ENCODE measurements around the gene PLET1.

DNA sequence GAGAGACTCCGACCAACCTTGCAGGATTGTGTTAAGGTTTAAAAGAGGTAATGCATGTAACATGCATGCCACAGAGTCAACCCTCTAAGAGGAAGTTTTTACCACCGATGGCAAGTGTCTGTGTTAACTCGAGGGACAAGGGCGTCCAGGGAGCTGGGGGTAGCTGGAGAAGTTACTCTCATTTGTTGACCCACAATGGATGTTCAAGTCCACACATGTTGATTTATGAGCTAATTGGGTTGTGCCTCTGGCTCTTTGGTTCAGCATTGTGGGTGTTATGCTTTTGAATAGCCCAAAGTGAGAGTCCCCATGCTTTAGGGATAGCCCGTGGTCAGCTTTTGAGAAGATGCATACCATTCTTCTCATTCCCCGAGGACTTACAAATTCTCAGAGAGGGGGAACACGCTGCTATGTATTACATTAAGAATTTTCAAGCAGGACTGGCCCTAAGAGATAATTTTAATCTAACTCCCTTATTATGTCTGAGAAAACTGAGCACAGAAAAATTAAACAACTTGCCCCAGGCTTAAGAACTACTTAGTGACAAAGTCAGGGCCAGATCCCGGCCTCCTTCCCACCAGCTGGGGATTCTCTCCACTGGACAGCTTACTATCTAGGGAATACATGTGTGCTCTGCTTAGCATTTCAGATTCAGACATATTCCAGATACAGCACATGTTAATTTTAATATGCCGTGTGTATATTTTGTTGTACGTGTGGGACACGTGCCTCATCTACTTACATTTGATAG, 5.2 kb upstream of the PLET1 start:
- TF ChIP-seq TCF12 (IDR thresholded peaks at IDR 0.05; ENCODE audit: low read depth) = no peak
- TF ChIP-seq, protein P1, sequence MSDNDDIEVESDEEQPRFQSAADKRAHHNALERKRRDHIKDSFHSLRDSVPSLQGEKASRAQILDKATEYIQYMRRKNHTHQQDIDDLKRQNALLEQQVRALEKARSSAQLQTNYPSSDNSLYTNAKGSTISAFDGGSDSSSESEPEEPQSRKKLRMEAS (IDR thresholded peaks at IDR 0.05) = no peak
- TF ChIP-seq RAD21 (IDR thresholded peaks at IDR 0.05; ENCODE audit: low read depth) = no peak
- no peak for TF ChIP-seq TAF1 (IDR thresholded peaks at IDR 0.05; ENCODE audit: low read depth)
- no peak for TF ChIP-seq YY1 (IDR thresholded peaks at IDR 0.05; ENCODE audit: low read depth)
- TF ChIP-seq, protein P2, sequence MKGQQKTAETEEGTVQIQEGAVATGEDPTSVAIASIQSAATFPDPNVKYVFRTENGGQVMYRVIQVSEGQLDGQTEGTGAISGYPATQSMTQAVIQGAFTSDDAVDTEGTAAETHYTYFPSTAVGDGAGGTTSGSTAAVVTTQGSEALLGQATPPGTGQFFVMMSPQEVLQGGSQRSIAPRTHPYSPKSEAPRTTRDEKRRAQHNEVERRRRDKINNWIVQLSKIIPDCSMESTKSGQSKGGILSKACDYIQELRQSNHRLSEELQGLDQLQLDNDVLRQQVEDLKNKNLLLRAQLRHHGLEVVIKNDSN (IDR thresholded peaks at IDR 0.05) = no peak
- TF ChIP-seq, protein P3, sequence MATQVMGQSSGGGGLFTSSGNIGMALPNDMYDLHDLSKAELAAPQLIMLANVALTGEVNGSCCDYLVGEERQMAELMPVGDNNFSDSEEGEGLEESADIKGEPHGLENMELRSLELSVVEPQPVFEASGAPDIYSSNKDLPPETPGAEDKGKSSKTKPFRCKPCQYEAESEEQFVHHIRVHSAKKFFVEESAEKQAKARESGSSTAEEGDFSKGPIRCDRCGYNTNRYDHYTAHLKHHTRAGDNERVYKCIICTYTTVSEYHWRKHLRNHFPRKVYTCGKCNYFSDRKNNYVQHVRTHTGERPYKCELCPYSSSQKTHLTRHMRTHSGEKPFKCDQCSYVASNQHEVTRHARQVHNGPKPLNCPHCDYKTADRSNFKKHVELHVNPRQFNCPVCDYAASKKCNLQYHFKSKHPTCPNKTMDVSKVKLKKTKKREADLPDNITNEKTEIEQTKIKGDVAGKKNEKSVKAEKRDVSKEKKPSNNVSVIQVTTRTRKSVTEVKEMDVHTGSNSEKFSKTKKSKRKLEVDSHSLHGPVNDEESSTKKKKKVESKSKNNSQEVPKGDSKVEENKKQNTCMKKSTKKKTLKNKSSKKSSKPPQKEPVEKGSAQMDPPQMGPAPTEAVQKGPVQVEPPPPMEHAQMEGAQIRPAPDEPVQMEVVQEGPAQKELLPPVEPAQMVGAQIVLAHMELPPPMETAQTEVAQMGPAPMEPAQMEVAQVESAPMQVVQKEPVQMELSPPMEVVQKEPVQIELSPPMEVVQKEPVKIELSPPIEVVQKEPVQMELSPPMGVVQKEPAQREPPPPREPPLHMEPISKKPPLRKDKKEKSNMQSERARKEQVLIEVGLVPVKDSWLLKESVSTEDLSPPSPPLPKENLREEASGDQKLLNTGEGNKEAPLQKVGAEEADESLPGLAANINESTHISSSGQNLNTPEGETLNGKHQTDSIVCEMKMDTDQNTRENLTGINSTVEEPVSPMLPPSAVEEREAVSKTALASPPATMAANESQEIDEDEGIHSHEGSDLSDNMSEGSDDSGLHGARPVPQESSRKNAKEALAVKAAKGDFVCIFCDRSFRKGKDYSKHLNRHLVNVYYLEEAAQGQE (IDR thresholded peaks at IDR 0.05; ENCODE audit: low read depth) = no peak
- TF ChIP-seq NFIC (IDR thresholded peaks at IDR 0.05) = no peak
- no peak for TF ChIP-seq TEAD4 (IDR thresholded peaks at IDR 0.05)
- no peak for TF ChIP-seq CREB1 (IDR thresholded peaks at IDR 0.05; ENCODE audit: low read depth)
- no peak for TF ChIP-seq EP300 (IDR thresholded peaks at IDR 0.05; ENCODE audit: borderline replicate concordance)
- no peak for TF ChIP-seq FOXM1 (IDR thresholded peaks at IDR 0.05; ENCODE audit: borderline replicate concordance, low read depth)
- TF ChIP-seq ZBTB7A (IDR thresholded peaks at IDR 0.05; ENCODE audit: low read depth) = no peak
- TF ChIP-seq EGR1 (IDR thresholded peaks at IDR 0.05) = no peak
